CD4-positive, alpha-beta T cell treated with Interleukin-12 subunit alpha and Interleukin-12 subunit beta, for 1 hour (primary cell): Measurements from ENCODE around the gene TRIM16.
"Not testable (repeated sequence)": the region's sequence is repeated elsewhere in the genome, so short reads cannot be mapped to it uniquely, and the experiment has no call there.

Experiments used
- DNase-seq: peaks from one replicate; pipeline ENCODE4 v3.0.0-alpha.2; 2020

The TRIM16 gene

DNA sequence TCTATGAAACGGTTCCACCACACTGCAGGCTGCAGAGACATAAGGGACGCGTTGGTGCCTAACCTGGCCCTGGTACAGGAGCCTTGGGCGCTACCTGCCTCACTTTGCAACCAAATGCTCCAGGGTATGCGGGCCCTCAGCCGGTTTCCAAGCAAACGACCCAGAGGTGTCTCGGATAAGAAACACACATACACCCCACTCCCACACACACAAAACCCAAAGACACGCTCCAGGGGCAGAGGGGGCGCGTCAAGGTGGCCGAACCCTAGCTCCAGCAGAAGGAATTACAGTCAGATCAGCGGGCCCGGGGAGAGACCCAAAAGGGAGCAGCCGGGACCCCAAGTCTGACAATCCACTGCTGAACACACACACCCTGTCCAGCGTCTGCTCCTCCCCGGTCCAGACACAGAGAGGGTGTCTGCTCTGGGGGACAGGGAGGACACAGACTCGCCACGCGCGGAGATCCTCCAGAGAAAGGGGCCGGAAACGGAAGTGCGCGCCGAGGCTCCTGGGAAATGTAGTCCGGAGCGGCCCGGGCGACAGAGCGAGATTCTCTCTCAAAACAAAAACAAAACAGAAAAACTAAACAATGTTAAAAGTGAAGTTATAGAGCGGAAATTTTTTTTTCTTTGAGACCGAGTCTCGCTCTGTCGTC, at the start of gene TRIM16:
Gene TRIM16 (minus strand): TSS at position 488 of the 655 bp plus-strand sequence. CDS start 32,702 bp downstream, outside the sequence.
- DNase-seq, result peak; percentile 83

DNA sequence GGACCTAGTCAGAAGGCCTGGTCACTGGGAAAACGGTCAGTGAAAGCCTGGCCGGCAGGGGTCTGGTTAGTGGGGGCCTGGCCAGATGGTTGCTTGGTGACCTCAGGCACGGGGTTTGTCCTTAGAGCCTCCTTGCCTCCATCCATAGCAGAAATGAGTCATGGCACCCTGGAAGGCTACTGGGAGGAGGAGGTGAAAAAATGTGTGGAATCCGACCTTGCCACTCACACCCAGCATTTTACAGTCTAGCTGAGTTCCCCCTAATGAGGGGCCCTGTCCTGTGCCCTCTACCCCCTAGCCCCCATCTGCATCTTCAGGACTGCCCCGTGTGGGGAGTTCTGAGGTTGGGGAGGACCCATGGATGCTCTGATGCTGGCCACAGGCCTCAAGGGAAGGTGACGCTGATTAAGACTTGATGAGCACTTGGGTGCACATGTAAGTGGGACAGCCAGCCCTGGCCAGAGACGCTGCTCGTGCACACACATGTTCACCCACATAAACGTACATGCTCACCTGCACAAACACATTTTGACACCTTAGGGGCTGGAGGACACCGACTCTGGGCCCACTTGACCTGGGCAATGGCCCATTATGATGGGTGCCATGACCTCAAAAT, 49.2 kb upstream of the TRIM16 start:
- DNase-seq, result not testable (repeated sequence)

DNA sequence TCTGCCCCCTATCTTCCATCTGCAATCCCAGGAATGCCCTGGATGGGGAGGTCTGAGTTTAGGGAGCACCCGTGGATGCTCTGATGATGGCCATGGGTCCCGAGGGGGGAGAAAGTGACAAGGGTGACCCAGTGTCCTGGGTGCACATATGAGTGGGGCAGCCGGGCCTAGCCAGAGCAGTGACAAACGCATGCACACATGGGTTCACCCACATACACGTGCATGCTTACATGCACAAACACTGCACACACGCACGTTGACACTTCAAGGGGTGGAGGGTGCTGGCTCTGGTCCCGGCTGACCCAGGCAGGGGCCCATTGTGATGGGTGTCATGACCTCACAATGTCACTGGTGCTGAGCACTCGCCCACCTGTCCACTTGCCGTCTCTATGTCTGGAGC, 47.8 kb upstream of the TRIM16 start, which contains the start of gene TBC1D26:
Gene TBC1D26 (plus strand): TSS at position 384 of the 400 bp plus-strand sequence. CDS start 3,066 bp downstream, outside the sequence.
- DNase-seq, result not testable (repeated sequence)

GRCh38 chr17:15730535-15730934, 46.4 kb upstream of the TRIM16 start:
- DNase-seq, result not testable (repeated sequence)

DNA sequence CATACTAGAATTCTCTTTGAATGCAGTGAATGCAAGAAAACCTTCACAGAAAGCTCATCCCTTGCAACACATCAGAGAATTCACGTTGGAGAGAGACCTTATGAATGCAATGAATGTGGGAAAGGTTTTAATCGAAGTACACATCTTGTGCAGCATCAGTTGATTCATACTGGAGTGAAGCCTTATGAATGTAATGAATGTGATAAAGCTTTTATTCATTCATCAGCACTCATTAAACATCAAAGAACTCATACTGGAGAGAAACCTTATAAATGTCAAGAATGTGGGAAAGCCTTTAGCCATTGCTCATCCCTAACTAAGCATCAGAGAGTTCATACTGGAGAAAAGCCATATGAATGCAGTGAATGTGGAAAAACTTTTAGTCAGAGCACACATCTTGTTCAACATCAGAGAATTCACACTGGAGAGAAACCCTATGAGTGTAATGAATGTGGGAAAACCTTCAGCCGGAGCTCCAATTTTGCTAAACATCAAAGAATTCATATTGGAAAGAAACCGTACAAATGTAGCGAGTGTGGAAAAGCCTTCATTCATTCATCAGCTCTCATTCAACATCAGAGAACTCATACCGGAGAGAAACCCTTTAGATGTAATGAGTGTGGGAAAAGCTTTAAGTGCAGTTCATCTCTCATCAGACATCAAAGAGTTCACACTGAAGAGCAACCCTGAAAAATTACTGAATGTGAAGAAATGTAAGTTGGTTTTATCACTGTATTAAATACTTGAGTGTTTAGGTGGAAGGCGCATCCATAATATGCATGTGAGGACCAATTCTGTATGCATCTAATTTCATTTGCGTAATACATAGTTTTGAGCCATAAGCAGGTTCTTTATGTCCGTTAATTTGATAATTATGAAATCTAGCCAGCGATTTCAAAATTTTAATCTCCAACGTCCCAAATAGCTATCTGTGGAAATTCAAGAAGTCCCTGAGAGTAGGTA, 32.8 kb upstream of the TRIM16 start:
- DNase-seq, result not testable (repeated sequence)

- not testable (repeated sequence) for DNase-seq
Measured at GRCh38 chr17:15708879-15709278, 24.8 kb upstream of the TRIM16 start.

DNA sequence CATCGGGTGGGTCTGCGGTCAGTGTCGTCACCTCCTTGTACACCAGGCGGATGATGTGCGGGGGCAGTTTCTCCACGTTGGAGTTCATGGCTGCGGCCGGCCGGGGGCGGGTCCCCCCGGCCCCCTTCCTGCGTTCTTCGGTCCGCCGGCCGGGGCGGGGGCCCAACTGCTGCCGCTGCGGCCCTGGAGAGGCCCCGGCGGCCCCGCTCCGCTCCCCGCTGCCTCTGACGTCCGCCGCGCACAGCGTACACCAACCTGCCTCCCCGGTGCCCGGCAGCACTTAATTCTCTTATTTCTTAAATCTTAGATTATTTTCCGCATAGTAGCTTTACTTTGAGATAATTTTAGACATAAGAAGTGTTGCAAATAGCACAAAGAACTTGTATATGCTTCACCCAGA, 20.7 kb upstream of the TRIM16 start:
- DNase-seq, result not testable (repeated sequence)

DNA sequence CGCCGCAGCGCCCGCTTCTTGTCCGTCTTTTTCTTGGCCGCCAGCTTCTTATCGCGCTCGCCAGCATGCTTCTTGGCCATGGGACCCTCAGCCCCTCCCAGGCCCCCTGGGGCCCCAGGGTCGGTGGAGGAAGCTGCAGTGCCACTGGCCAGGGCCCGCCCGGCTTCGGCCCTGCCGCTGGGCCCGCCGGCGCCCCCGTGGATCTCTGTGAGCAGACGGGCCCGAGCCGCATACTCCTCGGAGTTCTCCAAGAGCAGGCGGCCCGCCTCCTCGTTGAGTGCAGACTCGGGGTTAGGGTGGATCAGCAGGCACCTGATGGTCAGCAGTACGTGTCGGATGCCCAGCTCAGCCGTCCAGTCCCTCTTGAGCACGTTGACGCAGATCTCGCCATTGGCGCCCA, 20.1 kb upstream of the TRIM16 start:
- DNase-seq, result not testable (repeated sequence)

DNA sequence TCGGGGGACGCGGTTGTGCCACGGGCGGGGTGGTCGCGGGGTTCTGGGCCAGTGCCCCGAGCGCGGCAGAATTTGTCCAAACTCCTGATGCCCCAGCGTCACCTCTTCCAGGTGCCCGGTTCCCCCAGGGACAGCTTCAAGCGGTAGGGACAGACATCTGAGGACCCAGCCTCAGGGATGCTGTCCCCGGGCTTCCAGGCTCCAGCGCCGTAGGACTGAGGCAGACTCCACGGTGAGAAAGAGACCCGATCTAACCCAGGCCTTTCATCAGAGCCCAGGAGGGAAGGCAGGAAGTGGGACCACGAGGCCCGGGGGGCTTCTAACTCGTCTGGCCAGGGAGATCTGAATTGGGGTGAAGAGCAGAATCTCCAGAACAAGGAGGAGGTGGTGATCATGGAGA, 15.8 kb upstream of the TRIM16 start:
- DNase-seq, result not testable (repeated sequence)

GRCh38 chr17:15699413-15699924, 15.4 kb upstream of the TRIM16 start, which contains the start of gene ZNF286A:
ZNF286A (plus strand) TSS chr17:15699752; CDS start chr17:15700330, 578 bp downstream.
- DNase-seq, result peak; percentile 98

- DNase-seq, result not testable (repeated sequence)
Measured at GRCh38 chr17:15698967-15699366, 14.9 kb upstream of the TRIM16 start.

- not testable (repeated sequence) for DNase-seq
Measured at GRCh38 chr17:15687494-15687893, 3.4 kb upstream of the TRIM16 start.

DNA sequence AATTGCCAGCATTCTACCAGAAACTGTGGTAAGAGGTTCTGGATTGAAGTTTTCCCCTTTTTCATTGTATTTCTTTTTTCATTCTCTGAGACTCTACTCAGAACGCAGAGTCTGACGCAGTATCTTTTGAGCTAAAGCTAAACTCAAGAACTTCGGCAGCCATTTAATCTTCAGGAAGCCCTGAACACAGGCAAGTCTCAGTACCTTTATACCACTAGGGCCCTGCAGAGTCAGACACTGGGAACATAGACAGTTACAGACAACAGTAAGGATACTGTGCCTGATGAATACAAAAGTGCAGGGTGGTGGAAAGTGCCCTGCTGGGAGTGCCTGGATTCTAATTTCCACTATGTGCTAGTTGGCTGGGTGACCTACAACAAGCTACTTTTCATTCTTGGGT, 976 bp downstream of the TRIM16 start:
- peak; percentile 14 for DNase-seq

DNA sequence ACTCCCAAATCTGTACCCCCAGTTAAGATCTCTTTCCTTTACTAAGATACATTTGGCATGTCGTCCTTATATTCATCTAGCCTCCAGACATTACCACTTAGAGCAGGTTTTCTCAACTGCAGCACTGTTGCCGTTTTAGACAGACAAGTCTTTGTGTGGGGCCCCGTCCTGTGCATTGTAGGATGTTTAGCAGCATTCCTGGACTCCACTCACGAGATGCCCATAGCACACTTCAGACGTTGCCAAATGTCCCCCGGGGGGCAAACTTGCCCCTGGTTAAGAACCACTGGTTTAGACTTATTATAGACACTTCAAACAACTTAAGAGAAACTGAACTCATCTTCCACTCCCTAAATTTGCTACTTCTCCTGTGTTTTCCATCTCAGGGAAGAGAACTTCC, 8.1 kb downstream of the TRIM16 start:
- not testable (repeated sequence) for DNase-seq

DNA sequence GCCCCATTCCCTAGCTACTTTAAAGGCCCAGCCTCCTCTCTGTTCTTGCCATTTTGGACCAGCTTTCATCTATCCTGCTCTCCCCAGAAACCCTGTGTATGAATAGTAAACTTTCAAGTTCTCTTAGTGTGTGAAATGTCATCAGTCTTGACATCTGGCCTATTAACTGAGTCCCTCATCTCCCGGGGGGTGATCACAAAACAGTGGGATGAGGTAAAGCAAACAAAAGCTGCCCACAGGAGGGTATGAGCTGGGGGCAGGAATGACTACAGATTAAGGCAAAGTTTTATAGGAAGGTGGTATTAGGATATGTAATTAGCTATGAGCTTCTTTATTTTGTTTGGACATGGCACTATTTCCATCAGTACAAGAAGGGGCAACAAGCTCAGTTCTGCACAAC, 9.5 kb downstream of the TRIM16 start:
- not testable (repeated sequence) for DNase-seq

DNA sequence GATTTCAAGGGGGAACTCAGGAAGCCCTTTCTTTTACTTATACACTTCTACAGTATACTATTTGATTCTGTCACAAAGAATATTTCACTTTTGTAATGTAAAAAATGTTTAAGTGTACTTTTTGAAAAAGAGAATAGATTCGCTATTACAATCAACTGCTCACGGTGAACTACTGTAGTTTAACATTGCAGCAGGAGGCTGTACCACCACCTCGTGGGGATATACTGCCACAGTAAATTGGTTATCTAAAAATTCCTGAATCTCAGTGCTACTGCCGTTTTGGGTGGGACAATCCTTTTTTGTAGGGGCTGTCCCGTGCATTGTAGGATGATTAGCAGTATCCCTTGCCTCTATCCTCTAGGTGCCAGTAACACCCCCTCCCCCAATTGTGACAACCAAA, 14.6 kb downstream of the TRIM16 start:
- DNase-seq, result not testable (repeated sequence)

GRCh38 chr17:15663691-15664090, 20.4 kb downstream of the TRIM16 start:
- DNase-seq, result no peak

GRCh38 chr17:15663176-15663575, 20.9 kb downstream of the TRIM16 start:
- no peak for DNase-seq

DNA sequence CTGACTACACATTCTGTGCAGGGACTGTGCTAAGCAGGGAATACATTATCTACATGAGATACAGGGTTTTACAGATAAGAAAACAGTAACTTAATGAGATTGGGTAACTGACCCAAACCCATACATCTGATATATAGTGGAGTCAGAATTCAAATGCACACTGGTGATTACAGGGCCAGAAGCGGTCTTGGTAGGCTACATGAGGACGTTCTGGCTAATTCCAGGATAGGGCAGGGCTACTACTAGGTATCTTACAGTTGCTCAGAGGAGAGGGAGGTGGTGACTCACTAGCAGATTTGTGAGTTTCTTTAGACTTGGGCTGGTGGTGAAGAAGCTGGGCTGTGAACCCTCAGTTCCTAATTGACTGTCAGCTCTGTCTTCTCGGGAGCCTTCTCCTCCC, 21.4 kb downstream of the TRIM16 start:
- DNase-seq, result no peak

DNA sequence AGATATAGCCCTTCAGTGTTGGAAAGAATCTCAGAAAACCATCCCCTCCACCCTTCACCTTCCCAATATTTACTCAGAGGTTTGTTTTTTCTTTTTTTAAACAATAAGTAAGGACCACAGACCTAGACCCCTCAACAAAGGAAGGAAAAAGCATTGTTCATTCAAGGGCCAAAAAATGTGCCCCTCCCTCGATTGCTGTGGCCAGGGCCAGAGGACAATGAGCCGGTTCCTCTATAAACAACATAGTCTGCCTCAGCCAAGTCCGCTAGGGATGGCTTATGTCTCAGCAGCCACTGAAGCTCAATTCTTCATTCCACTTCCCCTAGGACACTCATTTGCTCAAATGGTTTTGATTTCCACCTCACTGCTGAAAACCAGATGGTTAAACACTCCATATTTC, 24.0 kb downstream of the TRIM16 start:
- no peak for DNase-seq

DNA sequence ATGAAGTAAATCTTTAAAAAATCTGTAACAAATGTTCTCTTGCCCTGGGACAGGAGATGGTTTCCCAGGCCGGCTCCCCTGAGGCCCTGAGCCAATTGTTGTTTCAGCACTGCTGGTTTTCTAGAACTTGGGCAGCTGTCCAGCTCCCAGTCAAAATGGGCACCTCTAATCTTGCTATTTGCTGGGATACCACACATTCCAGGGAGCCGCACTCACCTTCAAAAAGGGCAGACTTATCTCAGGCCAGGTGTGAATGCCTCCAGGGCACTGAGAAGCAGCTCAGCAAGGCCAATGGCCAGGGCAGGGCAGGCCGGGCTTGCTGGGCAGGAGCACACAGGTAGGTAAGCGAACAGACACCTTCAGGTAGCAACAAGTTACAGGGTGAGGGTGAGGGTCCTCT, 24.4 kb downstream of the TRIM16 start:
- DNase-seq, result no peak

GRCh38 chr17:15659236-15659635, 24.9 kb downstream of the TRIM16 start:
- DNase-seq, result no peak

DNA sequence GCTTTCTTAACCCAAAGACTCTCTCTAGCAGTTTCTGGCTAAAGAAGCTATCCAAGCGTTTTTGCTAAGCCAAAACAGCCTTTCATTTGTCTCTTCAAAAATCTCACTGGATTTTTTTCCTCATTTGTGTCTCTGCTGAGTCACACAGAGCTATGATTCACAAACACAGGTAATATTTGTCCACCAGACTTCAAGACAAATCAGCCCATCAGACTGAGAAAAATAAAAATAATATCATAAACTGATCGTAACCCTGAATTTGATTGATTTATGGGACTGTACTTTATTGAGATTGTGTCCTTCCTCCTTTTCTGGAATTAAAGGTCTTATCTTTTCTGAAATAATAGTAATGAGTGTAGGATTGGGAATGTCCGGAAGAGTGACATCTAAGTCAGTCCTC, 25.8 kb downstream of the TRIM16 start:
- DNase-seq, result no peak
